ENCODE data around the gene ACTN3.

Gene ACTN3

DNA sequence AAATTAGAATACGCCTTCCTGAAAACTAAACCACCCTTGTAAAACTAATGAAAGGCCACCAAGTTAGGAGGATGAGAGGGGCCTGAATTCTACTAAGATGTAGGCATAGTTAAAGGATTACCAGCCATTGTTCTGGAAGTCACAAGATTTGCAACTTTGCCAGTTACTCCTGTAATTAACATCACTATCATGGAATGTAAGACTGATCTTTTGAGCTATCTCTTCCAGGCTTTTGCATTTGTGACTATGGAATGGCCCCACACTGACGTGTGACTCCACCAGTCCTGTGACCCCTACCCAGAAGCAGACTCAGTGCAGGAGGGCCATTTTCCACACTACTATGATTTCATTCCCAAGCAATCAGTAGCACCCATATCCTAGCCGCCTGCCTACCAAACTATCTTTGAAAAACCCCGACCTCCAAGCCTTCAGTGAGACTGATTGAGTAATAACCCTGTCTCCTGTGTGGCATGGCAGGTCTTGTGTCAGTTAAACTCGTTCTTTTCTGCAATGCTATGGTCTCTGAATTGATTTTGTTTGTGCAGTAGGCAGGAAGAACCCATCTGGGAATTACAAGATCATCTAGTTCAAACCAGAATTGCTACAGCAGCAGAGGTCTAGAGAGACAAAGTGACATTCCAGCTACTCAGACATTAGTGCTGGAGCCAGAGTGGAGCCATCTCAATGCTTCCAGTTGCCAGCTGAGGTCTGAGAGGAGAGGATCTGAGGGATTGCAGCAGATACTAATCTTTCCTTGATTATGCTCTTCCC, 23.6 kb downstream of the ACTN3 start:
- H3K4me2 ChIP-seq (ENCODE audit: insufficient read depth, low read length) = no peak overlapping the region
- H3K4me3 ChIP-seq (ENCODE audit: low read depth in 1 of 2, low read length in 2 of 2) = no peak overlapping the region
- no peaks in the 10 kb centered on the region for H3K4me1 ChIP-seq (ENCODE audit: insufficient read depth, low read length)
- DNase-seq (no peak), ATAC-seq (ENCODE audit: insufficient read depth, low read depth) (no peak)
- no peak overlapping the region for H3K27ac ChIP-seq (ENCODE audit: low read length)
- H3K79me2 ChIP-seq (ENCODE audit: insufficient read depth, low read length) = no peaks in the 10 kb centered on the region
- no peaks in the 10 kb centered on the region for H3K9me3 ChIP-seq (ENCODE audit: insufficient read depth, low read length, severe bottlenecking)
- no peaks in the 10 kb centered on the region for H3K27me3 ChIP-seq (ENCODE audit: insufficient read depth, low read length, poor library complexity)
- no peak for TF ChIP-seq EZH2 (IDR thresholded peaks at IDR 0.05; ENCODE audit: borderline replicate concordance, low read depth, low read length, severe bottlenecking)
- TF ChIP-seq, protein P1, sequence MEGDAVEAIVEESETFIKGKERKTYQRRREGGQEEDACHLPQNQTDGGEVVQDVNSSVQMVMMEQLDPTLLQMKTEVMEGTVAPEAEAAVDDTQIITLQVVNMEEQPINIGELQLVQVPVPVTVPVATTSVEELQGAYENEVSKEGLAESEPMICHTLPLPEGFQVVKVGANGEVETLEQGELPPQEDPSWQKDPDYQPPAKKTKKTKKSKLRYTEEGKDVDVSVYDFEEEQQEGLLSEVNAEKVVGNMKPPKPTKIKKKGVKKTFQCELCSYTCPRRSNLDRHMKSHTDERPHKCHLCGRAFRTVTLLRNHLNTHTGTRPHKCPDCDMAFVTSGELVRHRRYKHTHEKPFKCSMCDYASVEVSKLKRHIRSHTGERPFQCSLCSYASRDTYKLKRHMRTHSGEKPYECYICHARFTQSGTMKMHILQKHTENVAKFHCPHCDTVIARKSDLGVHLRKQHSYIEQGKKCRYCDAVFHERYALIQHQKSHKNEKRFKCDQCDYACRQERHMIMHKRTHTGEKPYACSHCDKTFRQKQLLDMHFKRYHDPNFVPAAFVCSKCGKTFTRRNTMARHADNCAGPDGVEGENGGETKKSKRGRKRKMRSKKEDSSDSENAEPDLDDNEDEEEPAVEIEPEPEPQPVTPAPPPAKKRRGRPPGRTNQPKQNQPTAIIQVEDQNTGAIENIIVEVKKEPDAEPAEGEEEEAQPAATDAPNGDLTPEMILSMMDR (IDR thresholded peaks at IDR 0.05; ENCODE audit: borderline replicate concordance, extremely low read depth, low read length, poor library complexity, severe bottlenecking) = no peak
- no peaks in the 10 kb centered on the region for H4K20me1 ChIP-seq (ENCODE audit: insufficient read depth, low read length)
- H3K36me3 ChIP-seq (ENCODE audit: insufficient read depth, low read length) = no peaks in the 10 kb centered on the region
- H2AFZ ChIP-seq (ENCODE audit: low read depth, low read length) = no peak overlapping the region
- H3K9ac ChIP-seq (ENCODE audit: low read depth, low read length) = no peak overlapping the region

- Histone ChIP-seq H3K27ac (ENCODE audit: low read length) (no peak overlapping the region), H3K9ac (ENCODE audit: low read depth, low read length) (no peak overlapping the region), H3K4me1 (ENCODE audit: insufficient read depth, low read length) (no peaks in the 10 kb centered on the region), H3K4me3 (ENCODE audit: low read depth in 1 of 2, low read length in 2 of 2) (no peak overlapping the region), H3K9me3 (ENCODE audit: insufficient read depth, low read length, severe bottlenecking) (no peaks in the 10 kb centered on the region), H3K36me3 (ENCODE audit: insufficient read depth, low read length) (no peaks in the 10 kb centered on the region), H2AFZ (ENCODE audit: low read depth, low read length) (no peak overlapping the region), H3K79me2 (ENCODE audit: insufficient read depth, low read length) (no peaks in the 10 kb centered on the region), H3K27me3 (ENCODE audit: insufficient read depth, low read length, poor library complexity) (no peaks in the 10 kb centered on the region), H4K20me1 (ENCODE audit: insufficient read depth, low read length) (no peaks in the 10 kb centered on the region), H3K4me2 (ENCODE audit: insufficient read depth, low read length) (no peak overlapping the region)
- ATAC-seq (ENCODE audit: insufficient read depth, low read depth) = no peak
- TF ChIP-seq, protein P1 (IDR thresholded peaks at IDR 0.05; ENCODE audit: borderline replicate concordance, extremely low read depth, low read length, poor library complexity, severe bottlenecking) = no peak
- no peak for TF ChIP-seq EZH2 (IDR thresholded peaks at IDR 0.05; ENCODE audit: borderline replicate concordance, low read depth, low read length, severe bottlenecking)
- DNase-seq = no peak
Observed at GRCh38 chr11:66570850-66571180, 24.1 kb downstream of the ACTN3 start.

DNA sequence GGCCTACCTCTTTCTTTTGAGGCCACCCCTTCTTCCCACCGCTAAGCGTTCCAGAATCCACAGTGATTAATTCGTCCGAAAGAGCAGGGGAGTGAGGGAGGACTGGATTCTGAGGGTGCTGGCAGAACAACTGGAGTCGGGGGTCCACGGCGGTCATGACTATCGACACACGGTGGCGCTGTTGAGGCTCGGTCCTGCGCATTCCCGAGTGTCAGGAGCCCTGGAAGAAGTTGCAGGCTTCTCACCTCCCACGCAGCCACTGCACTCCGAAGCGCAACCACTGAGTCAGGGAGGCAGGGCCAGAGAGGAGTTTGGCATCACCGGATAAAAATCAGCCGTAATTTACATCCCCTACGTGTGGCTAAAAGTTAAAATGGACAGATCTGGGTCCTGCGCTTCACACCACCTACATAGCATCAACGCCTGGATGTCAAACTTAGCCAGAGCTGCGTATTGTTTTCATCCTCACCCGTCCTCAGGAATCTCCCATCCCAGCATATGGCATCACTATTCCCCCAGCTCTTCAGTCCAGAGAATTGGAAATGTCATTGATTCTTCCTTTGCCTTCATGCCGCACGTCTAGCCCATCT, 32.4 kb downstream of the ACTN3 start:
- Histone ChIP-seq H3K79me2 (ENCODE audit: insufficient read depth, low read length) (no peaks in the 10 kb centered on the region), H3K4me1 (ENCODE audit: insufficient read depth, low read length) (peaks cover 4% of the 10 kb centered on the region), H3K27me3 (ENCODE audit: insufficient read depth, low read length, poor library complexity) (no peaks in the 10 kb centered on the region), H3K27ac (ENCODE audit: low read length) (no peak overlapping the region), H3K4me3 (ENCODE audit: low read depth in 1 of 2, low read length in 2 of 2) (no peak overlapping the region), H3K36me3 (ENCODE audit: insufficient read depth, low read length) (no peaks in the 10 kb centered on the region), H3K9ac (ENCODE audit: low read depth, low read length) (no peak overlapping the region), H3K9me3 (ENCODE audit: insufficient read depth, low read length, severe bottlenecking) (peaks cover 5% of the 10 kb centered on the region), H4K20me1 (ENCODE audit: insufficient read depth, low read length) (no peaks in the 10 kb centered on the region), H2AFZ (ENCODE audit: low read depth, low read length) (peak overlapping the region; percentile 56), H3K4me2 (ENCODE audit: insufficient read depth, low read length) (peak overlapping the region; percentile 46)
- peak; percentile 72 for DNase-seq
- TF ChIP-seq EZH2 (IDR thresholded peaks at IDR 0.05; ENCODE audit: borderline replicate concordance, low read depth, low read length, severe bottlenecking) = no peak
- TF ChIP-seq, protein P1 (IDR thresholded peaks at IDR 0.05; ENCODE audit: borderline replicate concordance, extremely low read depth, low read length, poor library complexity, severe bottlenecking) = peak; percentile 90
- peak; percentile 93 for ATAC-seq (ENCODE audit: insufficient read depth, low read depth)
